GM18498 (cell line): ENCODE data around the gene JTB.

Source experiments
- ATAC-seq: cut with Tn5 transposase; IDR thresholded peaks from one replicate; pipeline ENCODE4 v1.9.1; 2021; ENCODE audit warnings: mild to moderate bottlenecking, moderate library complexity; ENCODE audit not compliant: unreplicated experiment

The JTB gene

DNA sequence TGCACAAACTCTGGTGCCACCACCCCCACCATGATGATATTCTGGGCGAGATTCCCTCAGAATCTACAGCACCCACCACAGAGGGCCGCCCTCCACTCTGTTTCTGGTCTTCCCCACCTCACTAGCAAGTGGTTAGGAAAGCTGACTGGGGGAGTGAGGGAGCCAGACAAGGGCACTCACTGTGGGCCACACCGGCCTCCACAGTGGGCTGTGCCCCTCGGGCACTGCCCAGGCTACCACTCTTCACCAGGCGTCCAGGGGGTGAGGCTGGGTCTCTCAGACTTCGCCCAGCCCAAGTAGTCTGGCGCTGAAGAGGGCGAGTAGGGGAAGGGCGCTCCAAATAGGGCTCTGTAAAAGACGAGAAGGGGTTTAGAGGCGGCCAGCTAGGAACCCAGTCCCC lies 43.5 kb downstream of the JTB start:
- no peak for ATAC-seq

DNA sequence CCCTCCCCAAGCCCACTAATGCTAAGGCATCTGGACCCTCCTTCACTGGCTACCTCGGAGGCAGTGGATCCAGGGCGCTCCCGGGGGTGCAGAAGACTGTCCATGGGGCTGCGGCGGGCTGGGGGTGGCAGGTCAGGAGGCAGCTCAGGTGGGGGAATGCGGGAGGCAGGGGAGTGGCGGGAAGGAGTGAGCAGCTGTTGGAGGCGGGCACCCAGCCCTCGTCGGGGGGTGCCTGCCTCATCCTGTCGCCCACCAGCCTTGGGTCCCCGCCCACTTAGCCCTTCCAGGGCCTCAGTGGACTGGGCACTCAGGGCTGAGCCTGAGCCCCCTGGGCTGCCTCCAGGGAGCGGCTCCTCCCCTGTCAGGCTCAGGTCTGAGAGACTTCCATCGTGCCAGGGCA lies 44.0 kb downstream of the JTB start:
- ATAC-seq = no peak

DNA sequence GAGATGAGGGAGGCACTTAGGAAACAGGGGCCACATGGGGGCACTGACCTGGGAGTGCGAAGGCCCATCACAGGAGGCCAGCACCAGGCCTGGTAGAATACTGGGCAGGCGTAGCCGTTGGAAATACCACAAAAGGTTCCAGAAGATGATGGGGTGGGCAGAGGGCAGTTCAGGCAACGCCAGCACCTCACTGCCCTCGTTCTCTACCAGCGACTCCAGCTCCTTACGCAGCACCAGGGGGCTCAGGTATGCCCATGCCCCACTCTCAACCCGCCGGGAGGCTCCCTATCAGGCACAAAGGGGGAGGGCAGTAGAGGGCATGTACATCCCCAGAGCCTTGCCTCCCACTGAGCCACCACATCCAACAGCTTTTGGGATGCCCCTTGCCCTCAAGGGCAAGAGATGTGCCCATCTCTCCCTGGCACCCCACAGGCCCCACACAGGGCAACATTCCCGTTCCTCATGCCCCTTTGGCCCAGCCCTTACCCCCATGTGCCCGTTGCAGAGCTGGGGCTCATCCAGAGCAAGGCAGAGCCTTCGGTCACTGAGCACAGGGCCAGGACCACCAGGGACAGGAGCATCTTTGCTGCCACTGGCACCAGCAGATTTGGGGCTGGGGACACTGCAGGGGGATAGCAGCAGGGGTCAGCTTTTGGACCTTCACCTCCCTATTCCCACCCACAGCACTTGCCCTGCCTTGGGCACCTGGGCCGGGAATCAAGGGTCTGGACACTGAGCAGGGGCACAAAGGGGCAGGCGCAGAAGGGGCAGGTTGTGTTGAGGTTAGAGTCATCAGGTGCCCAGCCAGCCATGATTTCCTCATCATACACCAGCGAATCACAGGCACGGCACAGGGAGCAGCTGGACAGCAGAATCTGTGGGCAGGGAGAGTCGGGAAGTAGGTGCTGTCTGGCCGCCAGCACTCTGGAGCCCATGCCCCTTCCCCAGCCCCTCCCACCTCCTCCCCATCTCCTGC lies 45.0 kb downstream of the JTB start:
- ATAC-seq = no peak

DNA sequence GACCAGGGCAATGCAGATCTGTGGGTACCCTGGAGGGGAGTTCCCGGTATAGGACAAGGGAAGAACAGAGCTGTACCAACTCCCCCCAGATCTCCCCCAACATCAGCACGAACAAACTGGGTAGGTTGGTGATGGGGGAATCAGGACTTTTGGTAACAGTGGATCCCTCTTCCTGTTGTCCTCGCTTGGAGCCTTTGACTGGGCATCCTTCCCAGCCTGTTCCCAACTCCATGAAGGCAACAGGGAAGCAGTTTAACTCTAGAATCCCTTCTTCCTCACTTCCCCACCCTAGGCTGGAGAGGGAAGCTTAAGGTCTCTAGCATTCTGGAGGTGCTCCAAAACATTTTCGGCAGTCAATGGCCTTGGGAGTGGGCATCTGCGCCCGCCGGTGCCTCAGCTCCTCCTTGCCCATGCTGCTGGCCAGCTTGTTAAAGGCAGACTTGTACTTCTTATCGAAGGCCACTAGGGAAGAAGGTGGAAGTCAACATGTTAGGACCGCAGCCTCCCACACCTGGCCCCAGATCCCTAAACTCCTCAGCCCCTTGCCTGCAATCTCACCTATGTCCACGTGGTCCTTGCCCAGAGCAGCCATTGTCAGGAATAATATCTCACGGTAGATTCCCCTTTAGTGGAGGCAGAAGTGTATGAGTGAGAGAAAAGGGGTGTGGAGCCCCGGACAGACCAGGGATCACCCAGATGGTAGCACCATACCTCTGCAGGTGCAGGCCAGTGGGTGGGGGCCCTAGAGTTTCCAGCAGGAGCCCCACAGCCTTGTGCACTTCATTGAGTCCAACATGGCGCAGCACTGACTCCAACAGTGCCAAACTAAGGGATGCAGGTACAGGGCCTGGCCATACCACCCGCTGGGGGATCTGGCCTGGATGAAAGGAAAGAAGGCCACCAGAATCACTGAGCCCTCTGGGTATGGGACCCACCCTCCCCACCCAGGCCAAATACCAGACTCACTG lies 47.2 kb downstream of the JTB start:
- no peak for ATAC-seq

DNA sequence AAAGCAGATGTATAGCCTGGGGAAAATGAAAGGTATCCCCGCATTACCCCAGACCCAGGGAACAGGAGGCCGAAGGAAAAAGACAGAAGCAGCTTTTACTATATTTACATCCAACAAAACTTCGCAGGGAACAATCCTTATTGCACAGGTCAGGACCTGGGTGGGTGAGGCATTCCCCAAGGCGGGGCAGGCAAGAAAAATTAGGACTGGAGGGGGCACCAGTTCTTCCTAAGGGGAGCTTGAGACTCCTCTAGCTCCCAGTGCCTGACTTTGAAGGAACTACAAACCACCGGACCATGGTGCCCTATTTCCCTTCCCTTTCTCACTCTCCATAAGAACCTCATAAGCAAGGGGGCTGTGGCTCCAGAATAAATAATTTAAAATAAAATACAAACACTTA lies 48.0 kb downstream of the JTB start:
- no peak for ATAC-seq

DNA sequence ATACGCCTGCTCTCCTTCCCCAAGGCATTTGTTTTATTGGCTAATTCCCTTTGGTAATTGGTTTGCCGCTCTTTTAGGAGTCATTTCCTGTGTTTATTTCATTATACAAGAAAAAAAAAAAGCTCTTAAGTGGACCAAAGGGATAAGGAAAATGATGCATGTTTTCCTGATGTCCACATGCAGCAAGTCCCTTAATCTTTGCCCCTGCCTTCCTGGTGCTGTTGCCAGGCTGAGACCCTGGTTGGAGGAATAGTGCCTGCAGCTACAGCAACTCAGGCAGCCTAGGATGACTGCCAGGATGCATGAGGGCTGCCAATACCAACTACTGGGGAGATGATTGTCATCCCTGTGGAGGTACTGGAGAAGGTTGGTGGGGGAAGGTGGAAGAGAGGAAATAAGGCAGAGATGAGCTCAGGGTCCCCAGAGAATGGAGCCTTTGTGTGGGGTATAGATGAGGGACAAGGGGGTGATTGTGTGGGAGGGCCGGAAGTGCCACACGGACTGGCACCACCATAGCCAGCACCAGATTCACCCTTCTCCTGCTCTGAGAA lies 48.6 kb downstream of the JTB start:
- no peak for ATAC-seq

DNA sequence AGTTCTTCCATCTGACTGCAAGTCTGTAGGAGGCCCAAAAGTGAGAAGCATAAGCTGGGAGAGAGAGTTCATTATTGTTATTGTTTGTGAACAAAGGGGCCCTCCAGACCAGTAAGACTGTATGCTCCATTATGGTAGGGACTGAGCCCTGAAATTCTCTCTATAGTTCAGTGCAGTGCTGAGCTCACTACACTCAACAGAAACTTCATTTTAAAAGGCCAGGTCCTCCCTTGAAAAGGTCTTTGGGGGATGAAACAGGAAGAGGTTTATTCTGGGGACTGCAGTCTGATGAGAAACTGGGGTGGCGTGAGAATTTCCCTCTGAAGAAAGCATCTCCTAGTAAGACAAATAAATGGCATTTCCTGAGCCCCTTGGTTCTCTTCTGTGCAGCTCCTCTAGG lies 49.2 kb downstream of the JTB start:
- ATAC-seq = no peak

DNA sequence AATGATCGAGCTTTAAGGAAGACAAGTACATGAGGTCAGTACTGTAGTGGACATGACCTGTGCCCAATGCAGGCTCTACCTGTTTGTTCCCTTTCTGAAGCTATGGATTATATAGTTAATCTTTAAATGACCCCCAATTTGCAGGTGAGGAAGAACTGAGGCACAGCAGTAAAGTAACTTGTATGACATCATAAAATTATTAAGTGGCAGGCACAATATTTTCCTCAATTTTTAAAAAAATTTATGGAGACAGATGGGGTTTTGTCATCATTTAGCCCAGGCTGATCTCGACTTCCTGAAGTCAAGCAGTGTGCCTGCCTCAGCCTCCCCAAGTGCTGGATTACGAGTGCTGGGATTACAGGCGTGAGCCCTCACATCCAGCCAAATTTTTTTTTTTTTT lies 51.1 kb downstream of the JTB start:
- ATAC-seq = no peak
